Neural progenitor cell (in vitro differentiated cells): ENCODE measurements around the gene WNT8A. TPM values are rescaled to one million over a fixed set of nuclear protein-coding genes. Genes with fewer than 3 reads are reported as not detected.
A peak's percentile ranks its signal among the peaks of the same experiment; 100 is the strongest.

Experiments used
- DNase-seq: peaks from one replicate; pipeline ENCODE4 v3.0.0-alpha.2; 2016; ENCODE audit warnings: low spot score
- H2AFZ ChIP-seq: fragments of 200-600 bp; sonication (generic); replicated peaks from 2 replicates; pipeline ENCODE4 v1.6.1; 2016; ENCODE audit warnings: antibody characterized with exemption
- H3F3A ChIP-seq: fragments of 200-600 bp; sonication (generic); 2 replicates; pipeline ENCODE4 v1.6.1; 2016; ENCODE audit warnings: antibody characterized with exemption, low read depth
- H3K27ac ChIP-seq: fragments of 200-600 bp; sonication (generic); 2 replicates; pipeline ENCODE4 v1.5.1; 2016; ENCODE audit warnings: mild to moderate bottlenecking
- H3K27me3 ChIP-seq: fragments of 200-600 bp; sonication (generic); 2 replicates; pipeline ENCODE4 v1.6.1; 2016; ENCODE audit warnings: mild to moderate bottlenecking, moderate library complexity
- H3K36me3 ChIP-seq: fragments of 200-600 bp; sonication (generic); 2 replicates; pipeline ENCODE4 v1.5.1; 2016
- H3K4me1 ChIP-seq: fragments of 200-600 bp; sonication (generic); 2 replicates; pipeline ENCODE4 v1.6.1; 2016; ENCODE audit warnings: mixed run types
- H3K4me2 ChIP-seq: fragments of 200-600 bp; sonication (generic); 2 replicates; pipeline ENCODE4 v1.6.1; 2016
- H3K4me3 ChIP-seq: fragments of 200-600 bp; sonication (generic); 2 replicates; pipeline ENCODE4 v1.5.1; 2016
- H3K79me2 ChIP-seq: fragments of 200-600 bp; sonication (generic); 2 replicates; pipeline ENCODE4 v1.6.1; 2016; ENCODE audit warnings: low read depth
- H3K9ac ChIP-seq: fragments of 200-600 bp; sonication (generic); 2 replicates; pipeline ENCODE4 v1.6.1; 2016
- H3K9me3 ChIP-seq: fragments of 200-600 bp; sonication (generic); 2 replicates; pipeline ENCODE4 v1.5.1; 2016; ENCODE audit warnings: low read depth
- H4K20me1 ChIP-seq: fragments of 200-600 bp; sonication (generic); 2 replicates; pipeline ENCODE4 v1.6.1; 2016; ENCODE audit warnings: low read depth
- H3K27ac Mint-ChIP-seq: 3 replicates; pipeline ENCODE4 v1.8.0; 2021; ENCODE audit warnings: mixed read lengths
- H3K27me3 Mint-ChIP-seq: 2 replicates; pipeline ENCODE4 v1.8.0; 2022; ENCODE audit warnings: low read depth, mild to moderate bottlenecking, inconsistent platforms, moderate library complexity, mixed read lengths; ENCODE audit not compliant: insufficient read depth
- H3K36me3 Mint-ChIP-seq: 3 replicates; pipeline ENCODE4 v1.8.0; 2021; ENCODE audit warnings: mixed read lengths
- H3K4me1 Mint-ChIP-seq: 3 replicates; pipeline ENCODE4 v1.8.0; 2021; ENCODE audit warnings: mixed read lengths
- H3K4me3 Mint-ChIP-seq: 3 replicates; pipeline ENCODE4 v1.8.0; 2021; ENCODE audit warnings: mild to moderate bottlenecking, moderate library complexity, mixed read lengths
- H3K9me3 Mint-ChIP-seq: 3 replicates; pipeline ENCODE4 v1.8.0; 2020; ENCODE audit warnings: mixed read lengths
- EZH2 ChIP-seq: fragments of 200-600 bp; sonication (generic); IDR thresholded peaks from 2 replicates; pipeline ENCODE4 v1.6.1; 2017; ENCODE audit warnings: antibody characterized with exemption, mild to moderate bottlenecking, moderate library complexity
- EZH2phosphoT487 ChIP-seq: fragments of 200-600 bp; sonication (generic); IDR thresholded peaks from 2 replicates; pipeline ENCODE4 v1.6.1; 2017; ENCODE audit warnings: antibody characterized with exemption
- total RNA-seq: library from RNA; depleted of rRNA; stranded (reverse); fragments of >200 nt; gene quantifications from 2 replicates; pipeline ENCODE4 v1.2.3, GENCODE V29; 2015; ENCODE audit warnings: low replicate concordance
- TF ChIP-seq, protein P1 (sequence below): fragments of 200-600 bp; sonication (generic); IDR thresholded peaks from 2 replicates; pipeline ENCODE4 v1.5.1; 2017; ENCODE audit warnings: antibody characterized with exemption, mild to moderate bottlenecking

The WNT8A gene
- total RNA-seq, 1 donor from 2014 or later = not detected

DNA sequence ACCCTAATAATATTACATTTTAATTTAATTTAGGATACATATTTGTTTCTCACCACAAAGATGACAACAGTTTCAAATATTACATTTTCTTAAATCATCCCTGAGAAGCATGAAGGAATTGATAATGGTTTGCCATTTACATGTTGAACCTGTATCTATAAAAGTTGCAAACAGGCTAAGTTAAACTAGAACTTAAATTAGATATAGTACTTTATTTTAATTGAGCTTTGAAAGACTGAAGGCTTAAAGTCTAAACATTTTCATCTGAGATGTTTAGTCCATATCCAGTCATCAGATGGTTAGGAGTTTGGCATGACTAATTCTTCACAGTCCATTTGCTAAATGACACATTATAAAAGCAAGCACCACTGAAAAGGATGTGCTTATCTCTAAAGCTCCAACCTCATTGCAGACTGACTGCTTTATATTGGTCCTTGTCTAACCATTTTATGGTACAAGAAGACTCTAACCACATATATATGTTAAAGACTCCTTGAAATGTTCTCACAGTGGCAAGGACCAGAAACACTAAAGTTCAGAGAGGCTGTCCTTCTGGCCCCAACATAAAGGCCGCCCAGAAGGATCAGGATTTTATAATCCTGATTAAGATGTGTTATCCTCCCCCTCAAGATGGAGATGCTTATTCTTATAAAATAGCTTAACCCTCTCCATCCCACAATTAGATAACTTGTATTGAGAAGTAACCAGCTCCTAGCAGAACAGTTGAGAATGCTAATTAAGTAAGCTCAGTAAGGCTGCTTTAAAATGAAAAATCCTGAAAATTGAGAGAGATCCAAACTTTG is 25.8 kb downstream of the WNT8A start:
- H3K4me3 Mint-ChIP-seq = no peak overlapping the region
- Histone ChIP-seq H3K79me2 (no peaks in the 10 kb centered on the region), H4K20me1 (no peaks in the 10 kb centered on the region), H2AFZ (no peak overlapping the region), H3K9ac (no peak overlapping the region), H3K27ac (no peak overlapping the region), H3K4me3 (no peak overlapping the region), H3K27me3 (no peaks in the 10 kb centered on the region), H3K36me3 (no peaks in the 10 kb centered on the region), H3K4me1 (peaks cover 15% of the 10 kb centered on the region), H3F3A (peaks cover 22% of the 10 kb centered on the region), H3K4me2 (peak overlapping the region; percentile 56), H3K9me3 (no peaks in the 10 kb centered on the region)
- peaks cover 5% of the 10 kb centered on the region for H3K27me3 Mint-ChIP-seq
- no peak for TF ChIP-seq EZH2phosphoT487
- TF ChIP-seq, protein P1, sequence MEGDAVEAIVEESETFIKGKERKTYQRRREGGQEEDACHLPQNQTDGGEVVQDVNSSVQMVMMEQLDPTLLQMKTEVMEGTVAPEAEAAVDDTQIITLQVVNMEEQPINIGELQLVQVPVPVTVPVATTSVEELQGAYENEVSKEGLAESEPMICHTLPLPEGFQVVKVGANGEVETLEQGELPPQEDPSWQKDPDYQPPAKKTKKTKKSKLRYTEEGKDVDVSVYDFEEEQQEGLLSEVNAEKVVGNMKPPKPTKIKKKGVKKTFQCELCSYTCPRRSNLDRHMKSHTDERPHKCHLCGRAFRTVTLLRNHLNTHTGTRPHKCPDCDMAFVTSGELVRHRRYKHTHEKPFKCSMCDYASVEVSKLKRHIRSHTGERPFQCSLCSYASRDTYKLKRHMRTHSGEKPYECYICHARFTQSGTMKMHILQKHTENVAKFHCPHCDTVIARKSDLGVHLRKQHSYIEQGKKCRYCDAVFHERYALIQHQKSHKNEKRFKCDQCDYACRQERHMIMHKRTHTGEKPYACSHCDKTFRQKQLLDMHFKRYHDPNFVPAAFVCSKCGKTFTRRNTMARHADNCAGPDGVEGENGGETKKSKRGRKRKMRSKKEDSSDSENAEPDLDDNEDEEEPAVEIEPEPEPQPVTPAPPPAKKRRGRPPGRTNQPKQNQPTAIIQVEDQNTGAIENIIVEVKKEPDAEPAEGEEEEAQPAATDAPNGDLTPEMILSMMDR = no peak
- no peak for TF ChIP-seq EZH2
- no peaks in the 10 kb centered on the region for H3K9me3 Mint-ChIP-seq
- H3K36me3 Mint-ChIP-seq = no peaks in the 10 kb centered on the region
- DNase-seq = no peak
- peaks cover 13% of the 10 kb centered on the region for H3K4me1 Mint-ChIP-seq
- H3K27ac Mint-ChIP-seq = no peak overlapping the region

DNA sequence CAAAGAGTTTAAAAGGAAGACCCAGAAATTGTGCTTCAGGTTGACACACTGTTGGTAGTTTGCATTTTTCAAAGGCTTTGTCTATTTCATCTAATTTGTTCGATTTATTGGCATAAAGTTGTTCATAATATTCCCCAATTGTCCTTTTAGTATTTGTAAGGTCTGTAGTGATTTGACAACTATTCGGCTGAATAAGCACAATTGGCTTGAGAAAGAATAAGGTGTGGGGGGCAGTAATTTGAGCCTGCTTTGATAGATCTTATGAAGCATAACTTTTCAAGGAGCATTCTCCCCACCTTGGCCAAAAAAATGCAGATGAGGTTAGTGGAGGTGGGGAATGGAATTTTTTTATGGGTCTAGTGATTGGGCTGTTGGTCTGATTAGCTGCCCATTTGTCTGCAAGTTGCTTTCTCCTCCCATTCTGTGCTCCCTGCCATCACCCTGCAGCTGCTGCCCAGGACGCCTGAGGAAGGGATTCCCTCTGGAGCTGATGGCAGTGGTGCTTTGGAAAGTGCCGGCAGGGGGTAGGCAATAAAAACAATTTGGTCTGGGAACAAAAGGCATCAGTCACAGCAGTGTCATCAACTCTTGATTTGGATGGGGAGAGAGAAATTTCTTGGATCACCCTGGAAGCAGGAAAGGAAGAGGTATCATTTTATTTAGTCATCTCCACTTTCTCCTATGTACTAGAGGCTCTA is 26.6 kb downstream of the WNT8A start:
- H3K9me3 Mint-ChIP-seq = no peaks in the 10 kb centered on the region
- peak overlapping the region; percentile 56 for H3K4me2 ChIP-seq
- DNase-seq = peak; percentile 46

DNA sequence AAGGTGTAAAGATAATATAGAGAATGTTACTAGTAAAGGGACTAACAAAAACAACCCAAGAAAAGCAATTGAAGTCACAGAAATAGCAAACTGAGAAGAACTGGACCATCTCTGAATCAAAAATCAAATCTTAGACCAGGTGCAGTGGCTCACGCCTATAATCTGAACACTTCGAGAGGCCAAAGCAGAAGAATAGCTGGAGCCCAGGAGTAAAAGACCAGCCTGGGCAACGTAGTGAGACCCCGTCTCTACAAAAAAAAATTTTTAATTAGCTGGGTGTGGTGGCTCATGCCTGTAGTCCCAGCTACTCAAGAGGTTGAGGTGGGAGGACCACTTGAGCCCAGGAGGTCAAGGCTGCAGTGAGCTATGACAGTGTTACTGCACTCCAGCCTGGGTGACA is 27.3 kb downstream of the WNT8A start:
- H3K4me3 Mint-ChIP-seq = no peak overlapping the region

More for the DNA sequence above, 26.6 kb downstream of the WNT8A start:
- Histone ChIP-seq H3K79me2 (no peaks in the 10 kb centered on the region), H3K27me3 (no peaks in the 10 kb centered on the region), H3K4me1 (peaks cover 15% of the 10 kb centered on the region), H3K4me3 (no peak overlapping the region), H3K27ac (no peak overlapping the region), H3K9ac (no peak overlapping the region), H2AFZ (no peak overlapping the region), H3K36me3 (no peaks in the 10 kb centered on the region), H3K9me3 (no peaks in the 10 kb centered on the region), H4K20me1 (no peaks in the 10 kb centered on the region), H3F3A (peaks cover 22% of the 10 kb centered on the region)
- Mint-ChIP-seq H3K27ac (no peak overlapping the region), H3K36me3 (no peaks in the 10 kb centered on the region), H3K4me1 (peaks cover 13% of the 10 kb centered on the region), H3K4me3 (peak overlapping the region; percentile 46), H3K27me3 (peaks cover 5% of the 10 kb centered on the region)
- TF ChIP-seq, protein P1 = no peak
- no peak for TF ChIP-seq EZH2phosphoT487
- no peak for TF ChIP-seq EZH2

More for the DNA sequence above, 27.3 kb downstream of the WNT8A start:
- Histone ChIP-seq H3K4me3 (no peak overlapping the region), H3K9me3 (no peaks in the 10 kb centered on the region), H4K20me1 (no peaks in the 10 kb centered on the region), H3F3A (peaks cover 22% of the 10 kb centered on the region), H3K79me2 (no peaks in the 10 kb centered on the region), H3K36me3 (no peaks in the 10 kb centered on the region), H3K4me1 (peaks cover 15% of the 10 kb centered on the region), H3K4me2 (no peak overlapping the region), H2AFZ (no peak overlapping the region), H3K9ac (no peak overlapping the region), H3K27ac (no peak overlapping the region), H3K27me3 (no peaks in the 10 kb centered on the region)
- Mint-ChIP-seq H3K9me3 (no peaks in the 10 kb centered on the region), H3K36me3 (no peaks in the 10 kb centered on the region), H3K27me3 (peaks cover 5% of the 10 kb centered on the region), H3K4me1 (peaks cover 13% of the 10 kb centered on the region), H3K27ac (no peak overlapping the region)
- no peak for DNase-seq
- TF ChIP-seq, protein P1 = no peak
- TF ChIP-seq EZH2 (no peak), EZH2phosphoT487 (no peak)
